ENCODE data around the gene CPVL. TPM values are rescaled to one million over a fixed set of nuclear protein-coding genes. Genes with fewer than 3 reads are reported as not detected.

CPVL gene
- total RNA-seq, 1 donor from 2014 or later = 25.9 TPM

DNA sequence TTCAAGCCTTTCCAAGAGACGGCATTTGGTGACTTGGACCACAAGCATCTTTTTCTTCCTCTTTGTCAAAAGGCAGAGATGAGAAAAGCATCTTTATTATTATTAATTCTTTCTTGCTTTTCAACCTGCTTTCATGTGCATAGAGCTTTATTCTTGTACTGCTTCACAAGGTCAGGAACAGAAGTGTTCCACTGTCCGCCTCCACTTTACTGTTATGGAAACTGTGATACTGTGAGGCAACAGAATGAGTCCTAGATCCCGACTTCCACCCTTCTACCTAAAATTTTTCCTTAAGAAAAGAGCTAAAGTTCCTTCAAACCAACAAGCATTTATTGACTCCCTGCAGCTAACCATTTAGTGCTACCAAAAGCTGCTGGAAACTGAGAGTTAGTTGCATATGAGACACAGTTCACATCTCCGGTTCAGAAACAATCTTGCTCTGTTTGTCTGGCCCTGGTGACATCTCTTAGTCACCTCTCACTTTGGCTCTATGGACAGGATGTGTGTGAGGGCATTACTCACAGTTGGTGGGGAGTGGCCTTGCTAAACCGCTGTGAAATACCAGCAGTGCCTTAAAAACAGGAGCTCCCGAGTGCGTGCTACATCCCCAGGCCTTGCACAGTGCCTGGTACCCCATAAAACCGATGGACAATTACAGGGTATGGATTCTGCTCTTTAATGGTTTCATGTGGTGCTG lies 111.1 kb downstream of the CPVL start:
- TF ChIP-seq, protein P1, sequence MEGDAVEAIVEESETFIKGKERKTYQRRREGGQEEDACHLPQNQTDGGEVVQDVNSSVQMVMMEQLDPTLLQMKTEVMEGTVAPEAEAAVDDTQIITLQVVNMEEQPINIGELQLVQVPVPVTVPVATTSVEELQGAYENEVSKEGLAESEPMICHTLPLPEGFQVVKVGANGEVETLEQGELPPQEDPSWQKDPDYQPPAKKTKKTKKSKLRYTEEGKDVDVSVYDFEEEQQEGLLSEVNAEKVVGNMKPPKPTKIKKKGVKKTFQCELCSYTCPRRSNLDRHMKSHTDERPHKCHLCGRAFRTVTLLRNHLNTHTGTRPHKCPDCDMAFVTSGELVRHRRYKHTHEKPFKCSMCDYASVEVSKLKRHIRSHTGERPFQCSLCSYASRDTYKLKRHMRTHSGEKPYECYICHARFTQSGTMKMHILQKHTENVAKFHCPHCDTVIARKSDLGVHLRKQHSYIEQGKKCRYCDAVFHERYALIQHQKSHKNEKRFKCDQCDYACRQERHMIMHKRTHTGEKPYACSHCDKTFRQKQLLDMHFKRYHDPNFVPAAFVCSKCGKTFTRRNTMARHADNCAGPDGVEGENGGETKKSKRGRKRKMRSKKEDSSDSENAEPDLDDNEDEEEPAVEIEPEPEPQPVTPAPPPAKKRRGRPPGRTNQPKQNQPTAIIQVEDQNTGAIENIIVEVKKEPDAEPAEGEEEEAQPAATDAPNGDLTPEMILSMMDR (IDR thresholded peaks at IDR 0.05; ENCODE audit: insufficient read depth, low read length, poor library complexity, severe bottlenecking) = no peak
- DNase-seq (ENCODE audit: low read depth) = peak; percentile 82

DNA sequence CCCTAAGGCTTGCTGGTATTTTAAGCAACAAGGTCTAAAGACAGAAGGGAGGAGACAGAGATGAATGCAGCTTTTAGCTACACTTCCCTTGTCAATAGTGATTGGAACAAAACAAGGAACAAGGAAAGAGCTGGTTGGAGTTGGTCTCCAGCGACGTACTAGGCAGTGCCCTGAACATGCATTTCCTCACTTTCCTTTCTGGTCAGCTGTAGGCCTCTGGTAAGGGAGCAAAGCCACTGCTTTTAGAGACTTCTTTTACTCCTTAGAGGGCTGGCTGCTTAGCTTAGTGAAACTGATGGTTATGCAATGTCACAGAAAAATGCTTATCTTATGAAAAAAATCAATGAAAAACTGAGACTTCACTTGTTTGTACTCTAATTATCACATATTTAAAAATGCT lies 112.8 kb downstream of the CPVL start:
- TF ChIP-seq, protein P1 (IDR thresholded peaks at IDR 0.05; ENCODE audit: insufficient read depth, low read length, poor library complexity, severe bottlenecking) = no peak
- no peaks in the 10 kb centered on the region for H3K36me3 ChIP-seq (ENCODE audit: control insufficient read depth, insufficient read depth, low read length)
- DNase-seq (ENCODE audit: low read depth) = no peak
- no peaks in the 10 kb centered on the region for H3K27me3 ChIP-seq (ENCODE audit: control insufficient read depth, insufficient read depth, low read length)
- H3K4me3 ChIP-seq (ENCODE audit: low read depth, low read length) = no peak overlapping the region

More for the DNA sequence above, 111.1 kb downstream of the CPVL start:
- no peaks in the 10 kb centered on the region for H3K36me3 ChIP-seq (ENCODE audit: control insufficient read depth, insufficient read depth, low read length)
- H3K27me3 ChIP-seq (ENCODE audit: control insufficient read depth, insufficient read depth, low read length) = no peaks in the 10 kb centered on the region
- no peak overlapping the region for H3K4me3 ChIP-seq (ENCODE audit: low read depth, low read length)

DNA sequence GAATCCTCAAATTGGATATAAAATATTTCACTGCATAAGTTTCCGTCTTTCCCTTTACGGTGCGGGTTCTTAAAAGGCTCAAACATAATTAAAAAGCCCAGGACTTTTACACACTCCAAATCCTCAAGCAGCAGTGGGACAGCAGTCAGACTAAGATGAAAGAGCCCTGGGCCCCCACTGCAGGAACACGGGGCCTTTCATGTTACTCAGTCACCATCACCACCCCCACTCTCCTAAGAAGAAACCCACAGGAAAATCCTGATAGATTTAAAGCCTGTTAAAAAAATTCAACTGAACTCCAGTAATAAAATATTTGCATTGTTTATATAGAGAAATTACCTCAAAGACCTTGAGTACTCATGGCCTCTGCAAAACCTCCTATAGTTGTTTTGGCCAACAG lies 114.2 kb downstream of the CPVL start:
- TF ChIP-seq, protein P1 (IDR thresholded peaks at IDR 0.05; ENCODE audit: insufficient read depth, low read length, poor library complexity, severe bottlenecking) = no peak
- no peaks in the 10 kb centered on the region for H3K27me3 ChIP-seq (ENCODE audit: control insufficient read depth, insufficient read depth, low read length)
- no peak for DNase-seq (ENCODE audit: low read depth)

DNA sequence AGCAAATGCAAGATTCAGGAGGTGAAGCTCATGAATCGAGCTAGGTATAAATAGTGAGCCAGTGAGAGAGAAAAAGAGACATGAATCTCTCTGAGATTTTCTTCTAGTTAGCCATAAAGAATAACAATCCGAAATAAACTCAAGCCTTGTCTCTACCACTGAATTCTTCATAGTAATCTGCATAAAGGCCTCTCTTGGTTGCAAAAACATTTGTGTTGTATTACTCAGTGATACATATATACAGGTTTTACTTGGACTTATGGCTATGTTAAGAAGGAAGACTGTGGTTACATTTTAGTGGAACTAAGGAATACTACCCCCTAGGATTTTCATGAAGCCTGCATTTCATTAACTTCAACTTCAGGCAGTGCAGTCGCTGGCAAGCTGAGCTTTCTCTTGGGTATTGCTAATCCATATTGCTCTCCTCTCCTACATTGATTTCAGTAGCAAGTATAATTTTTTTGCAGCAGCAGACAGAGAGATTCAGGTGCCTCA lies 115.5 kb downstream of the CPVL start:
- H3K36me3 ChIP-seq (ENCODE audit: control insufficient read depth, insufficient read depth, low read length) = no peaks in the 10 kb centered on the region
- no peak for DNase-seq (ENCODE audit: low read depth)
- H3K27me3 ChIP-seq (ENCODE audit: control insufficient read depth, insufficient read depth, low read length) = no peaks in the 10 kb centered on the region
- no peak overlapping the region for H3K4me3 ChIP-seq (ENCODE audit: low read depth, low read length)
- TF ChIP-seq, protein P1 (IDR thresholded peaks at IDR 0.05; ENCODE audit: insufficient read depth, low read length, poor library complexity, severe bottlenecking) = no peak

More for the DNA sequence above, 114.2 kb downstream of the CPVL start:
- H3K36me3 ChIP-seq (ENCODE audit: control insufficient read depth, insufficient read depth, low read length) = no peaks in the 10 kb centered on the region
- H3K4me3 ChIP-seq (ENCODE audit: low read depth, low read length) = no peak overlapping the region

DNA sequence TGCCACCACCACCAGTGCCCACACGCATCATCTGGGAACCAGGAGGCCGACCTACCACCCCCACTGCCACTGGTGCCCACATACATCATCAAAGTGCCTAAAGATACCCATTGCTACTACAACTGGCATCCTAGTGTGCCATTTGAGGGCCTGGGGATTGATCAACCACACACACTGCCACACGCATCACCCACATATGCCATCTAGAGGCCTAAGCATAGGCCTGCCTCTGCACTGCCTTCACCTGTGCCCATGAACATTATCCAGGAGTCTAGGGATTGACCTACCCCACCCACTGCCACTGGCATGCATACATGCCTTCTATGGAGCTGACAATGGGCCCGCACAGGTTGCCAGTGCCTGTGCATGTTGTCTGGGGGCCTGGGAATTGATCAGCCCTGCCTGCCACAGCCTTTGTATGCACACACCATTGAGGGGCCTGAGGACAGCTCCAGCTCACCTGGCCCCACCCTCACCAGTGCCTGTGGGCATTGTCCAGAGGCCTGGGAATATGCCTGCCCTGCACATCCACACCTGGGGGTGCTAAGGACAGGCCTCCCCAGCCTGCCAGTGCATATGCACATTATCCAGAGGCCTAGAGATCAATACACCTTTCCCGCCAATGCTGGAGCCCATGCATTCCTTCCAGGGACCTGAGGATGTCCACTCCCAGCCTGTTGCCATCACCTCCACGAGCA lies 123.9 kb downstream of the CPVL start:
- Histone ChIP-seq H3K27me3 (ENCODE audit: control insufficient read depth, insufficient read depth, low read length) (no peaks in the 10 kb centered on the region), H3K36me3 (ENCODE audit: control insufficient read depth, insufficient read depth, low read length) (no peaks in the 10 kb centered on the region), H3K4me3 (ENCODE audit: low read depth, low read length) (no peak overlapping the region)
- TF ChIP-seq, protein P1 (IDR thresholded peaks at IDR 0.05; ENCODE audit: insufficient read depth, low read length, poor library complexity, severe bottlenecking) = no peak
- DNase-seq (ENCODE audit: low read depth) = no peak

Measured in kidney epithelial cell (primary cell).